HCT116 (cell line): ENCODE results near the gene SLIT1. TPM values are rescaled to one million over a fixed set of nuclear protein-coding genes. Genes with fewer than 3 reads are reported as not detected.

ENCODE experiments used
- ATAC-seq: fragments of 200-7000 bp; cut with Tn5 transposase; 2 replicates; pipeline ENCODE4 v1.9.1; 2020; ENCODE audit warnings: mild to moderate bottlenecking, moderate library complexity
- BruUV-seq: library from RNA; stranded (reverse); fragments of 400-500 nt; replicated peaks from 2 replicates; lab custom pipeline; 2021; lab: Mats Ljungman, UMichigan
- CTCF ChIA-PET: fragments of 300-600 bp; sonication (Branson Sonifier 250); formaldehyde crosslinking; loops from one replicate; lab custom pipeline; 2021; ENCODE audit warnings: antibody characterized with exemption; lab: Charles Lee
- POLR2A ChIA-PET: fragments of 300-600, 350-600 bp; sonication (Branson Sonifier 250); formaldehyde crosslinking; loops from one replicate; lab custom pipeline; 2021; ENCODE audit warnings: antibody characterized with exemption; lab: Charles Lee
- RAD21 ChIA-PET, 2 experiments: fragments of 300-600 bp; sonication (Branson Sonifier 250); formaldehyde crosslinking; loops; one replicate each; lab custom pipeline; 2023; ENCODE audit warnings: low total read pairs in 2 of 2; ENCODE audit not compliant: uncharacterized antibody in 2 of 2, unreplicated experiment in 2 of 2, low non-redundant PET in 1 of 2; lab: Charles Lee
- DNase-seq: peaks from one replicate; pipeline ENCODE4 v3.0.0-alpha.2; 2010; ENCODE audit warnings: low read depth, low spot score
- H2AFZ ChIP-seq: fragments of 200-600 bp; shearing (Covaris generic), sonication (generic); 2 replicates; pipeline ENCODE4 v1.6.1; 2017; ENCODE audit warnings: low read depth, mixed run types, mixed read lengths, antibody characterized with exemption, low read length; ENCODE audit not compliant: poor library complexity, severe bottlenecking
- H3K27ac ChIP-seq: 2 replicates; pipeline ENCODE4 v1.5.1; 2012; ENCODE audit warnings: low read depth, low read length
- H3K27me3 ChIP-seq: fragments of 200-600 bp; sonication (generic); 2 replicates; pipeline ENCODE4 v1.6.1; 2016; ENCODE audit warnings: mixed run types, low read length, mixed read lengths; ENCODE audit not compliant: insufficient read depth
- H3K36me3 ChIP-seq, 2 experiments: fragments of 200-500 bp in 1 of 2; fragments of 200-600 bp in 1 of 2; sonication (Bioruptor generic) in 1 of 2; sonication (generic) in 1 of 2; 2 replicates each; pipeline versions ENCODE4 v1.5.1 to v1.6.1; 2014 to 2016; ENCODE audit warnings: low read length in 2 of 2, inconsistent platforms in 1 of 2, mixed read lengths in 1 of 2, mixed run types in 1 of 2; ENCODE audit not compliant: insufficient read depth in 2 of 2, control insufficient read depth in 1 of 2
- H3K4me1 ChIP-seq, 2 experiments: fragments of 200-600 bp in 1 of 2; sonication (generic) in 1 of 2; 2 replicates each; pipeline versions ENCODE4 v1.5.1 to v1.6.1; 2012 to 2017; ENCODE audit warnings: low read length in 2 of 2, inconsistent platforms in 1 of 2, mild to moderate bottlenecking in 1 of 2, mixed read lengths in 1 of 2, mixed run types in 1 of 2, moderate library complexity in 1 of 2; ENCODE audit not compliant: insufficient read depth in 2 of 2, control insufficient read depth in 1 of 2
- H3K4me2 ChIP-seq: fragments of 200-600 bp; sonication (generic); 2 replicates; pipeline ENCODE4 v1.6.1; 2017; ENCODE audit warnings: mixed run types, low read length, mixed read lengths
- H3K4me3 ChIP-seq, 2 experiments: fragments of 200-600 bp in 1 of 2; sonication (generic) in 1 of 2; replicated peaks in 1 of 2; 2 replicates each; pipeline ENCODE4 v1.5.1; 2011 to 2016; ENCODE audit warnings: low read length in 2 of 2, control low read depth in 1 of 2, low read depth in 1 of 2, mild to moderate bottlenecking in 1 of 2, mixed read lengths in 1 of 2, mixed run types in 1 of 2
- H3K79me2 ChIP-seq: fragments of 200-600 bp; sonication (generic); 2 replicates; pipeline ENCODE4 v1.6.1; 2017; ENCODE audit warnings: mild to moderate bottlenecking, mixed run types, low read length, moderate library complexity, mixed read lengths; ENCODE audit not compliant: insufficient read depth
- H3K9ac ChIP-seq: fragments of 200-600 bp; sonication (generic); 2 replicates; pipeline ENCODE4 v1.6.1; 2016; ENCODE audit warnings: low read length, mixed read lengths
- H3K9me2 ChIP-seq: fragments of 200-600 bp; sonication (generic), shearing (Covaris generic); 2 replicates; pipeline ENCODE4 v1.6.1; 2017; ENCODE audit warnings: mixed run types, mild to moderate bottlenecking, moderate library complexity; ENCODE audit not compliant: insufficient read depth
- H3K9me3 ChIP-seq, 2 experiments: fragments of 200-500 bp in 1 of 2; fragments of 200-600 bp in 1 of 2; sonication (Bioruptor generic) in 1 of 2; sonication (generic) in 1 of 2; 2 replicates each; pipeline ENCODE4 v1.6.1; 2014 to 2017; ENCODE audit warnings: low read length in 2 of 2, mixed read lengths in 2 of 2, inconsistent platforms in 1 of 2, low read depth in 1 of 2, mild to moderate bottlenecking in 1 of 2, mixed run types in 1 of 2, moderate library complexity in 1 of 2; ENCODE audit not compliant: control insufficient read depth in 1 of 2, insufficient read depth in 1 of 2
- H4K20me1 ChIP-seq: fragments of 200-600 bp; sonication (generic), shearing (Covaris generic); 2 replicates; pipeline ENCODE4 v1.6.1; 2017; ENCODE audit warnings: mixed run types, mild to moderate bottlenecking, moderate library complexity; ENCODE audit not compliant: insufficient read depth
- CBX3 ChIP-seq: IDR thresholded peaks from 2 replicates; pipeline ENCODE4 v1.6.1; 2012; ENCODE audit warnings: low read depth
- CEBPB ChIP-seq: IDR thresholded peaks from 2 replicates; pipeline ENCODE4 v1.6.1; 2012; ENCODE audit warnings: low read depth
- EGR1 ChIP-seq: IDR thresholded peaks from 2 replicates; pipeline ENCODE4 v1.6.1; 2012; ENCODE audit warnings: low read depth
- ELF1 ChIP-seq: IDR thresholded peaks from 2 replicates; pipeline ENCODE4 v1.6.1; 2012; ENCODE audit warnings: low read depth, borderline replicate concordance
- EZH2 ChIP-seq: fragments of 200-600 bp; sonication (generic); IDR thresholded peaks from 2 replicates; pipeline ENCODE4 v1.6.1; 2017; ENCODE audit warnings: antibody characterized with exemption, mixed run types
- FOSL1 ChIP-seq: IDR thresholded peaks from 2 replicates; pipeline ENCODE4 v1.6.1; 2012; ENCODE audit warnings: low read depth
- JUND ChIP-seq: IDR thresholded peaks from 2 replicates; pipeline ENCODE4 v1.6.1; 2012
- POLR2A ChIP-seq: IDR thresholded peaks from 2 replicates; pipeline ENCODE4 v1.7.0; 2011; ENCODE audit warnings: borderline replicate concordance; ENCODE audit not compliant: insufficient read depth, insufficient read length; ENCODE audit errors: extremely low read depth
- POLR2AphosphoS5 ChIP-seq: IDR thresholded peaks from 2 replicates; pipeline ENCODE4 v1.6.1; 2011; ENCODE audit warnings: mild to moderate bottlenecking, low read depth, low read length, moderate library complexity
- RAD21 ChIP-seq: IDR thresholded peaks from 2 replicates; pipeline ENCODE4 v1.6.1; 2012; ENCODE audit warnings: low read depth, mild to moderate bottlenecking
- SIN3A ChIP-seq: IDR thresholded peaks from 2 replicates; pipeline ENCODE4 v1.6.1; 2012; ENCODE audit warnings: low read depth
- SRF ChIP-seq: IDR thresholded peaks from 2 replicates; pipeline ENCODE4 v1.6.1; 2012; ENCODE audit warnings: low read depth
- TCF7L2 ChIP-seq: IDR thresholded peaks from 2 replicates; pipeline ENCODE4 v1.7.0; 2011; ENCODE audit warnings: borderline replicate concordance, inconsistent platforms; ENCODE audit not compliant: insufficient read depth, insufficient read length; ENCODE audit errors: extremely low read depth
- YY1 ChIP-seq: IDR thresholded peaks from 2 replicates; pipeline ENCODE4 v1.6.1; 2011; ENCODE audit warnings: low read length, low read depth, moderate library complexity, mild to moderate bottlenecking; ENCODE audit not compliant: insufficient replicate concordance; ENCODE audit errors: extremely low read depth
- ZFX ChIP-seq: fragments of 450-650 bp; IDR thresholded peaks from 2 replicates; pipeline ENCODE4 v1.6.1; 2017
- intact Hi-C: fragments of 100-400 bp; cut with micrococcal nuclease; formaldehyde crosslinking; loops from 2 replicates; pipeline ENCODE4 v1.10.0; 2022
- total RNA-seq: library from RNA; stranded (reverse); gene quantifications from one replicate; pipeline ENCODE4 v1.2.1, GENCODE V29; 2021; ENCODE audit not compliant: unreplicated experiment

The SLIT1 gene
- total RNA-seq, 1 experiment from 2014 or later = 0.42 TPM

DNA sequence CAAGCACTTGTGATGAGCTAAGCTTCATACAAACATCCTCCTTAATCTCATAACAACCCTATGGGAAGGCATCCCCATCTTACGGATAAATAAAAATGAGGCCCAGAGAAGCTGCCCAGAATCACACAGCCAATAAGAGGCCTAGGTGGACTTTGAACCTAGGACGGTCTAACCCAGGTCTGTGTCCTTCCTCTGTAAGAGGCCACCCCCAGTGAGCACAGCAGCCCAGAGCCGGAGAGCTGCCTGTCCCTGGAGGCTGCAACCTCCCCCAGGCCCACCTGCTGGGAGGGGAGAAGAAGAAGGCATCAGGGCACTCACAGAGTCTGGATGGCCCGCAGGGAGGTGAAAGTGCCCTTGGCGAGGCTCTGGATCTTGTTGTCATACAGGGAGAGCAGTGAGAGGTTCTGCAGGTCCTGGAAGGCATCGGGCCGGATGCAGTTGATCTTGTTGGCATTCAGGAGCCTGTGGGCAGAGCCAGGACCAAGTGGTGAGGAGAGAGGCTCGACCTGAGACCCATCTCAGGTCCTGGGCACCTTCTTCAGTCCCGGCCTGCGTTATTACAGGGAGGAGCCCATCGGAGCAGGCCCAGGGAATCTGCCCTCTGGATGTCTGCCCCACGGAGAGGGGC is 129.6 kb downstream of the SLIT1 start (continued):
- TF ChIP-seq SRF = no peak
- no peak for TF ChIP-seq FOSL1
- no peak for TF ChIP-seq RAD21
- TF ChIP-seq, all 23 proteins: peak for 0

- CTCF ChIA-PET = no interaction called here
- TF ChIP-seq JUND (no peak), CEBPB (no peak), YY1 (no peak), POLR2A (no peak), EGR1 (no peak), CBX3 (no peak)
- TF ChIP-seq, all 23 proteins: peak for 0
Observed at GRCh38 chr10:97053276-97053675, 132.5 kb downstream of the SLIT1 start.

GRCh38 chr10:97050956-97051496 is 134.7 kb downstream of the SLIT1 start:
- Histone ChIP-seq H3K27me3 (peaks cover 7% of the 10 kb centered on the region; the same call in 1 of the 2 replicates), H3K27ac (no peak overlapping the region), H3K9me3 (no peaks in the 10 kb centered on the region), H3K4me2 (no peak overlapping the region), H3K36me3 (no peaks in the 10 kb centered on the region), H3K79me2 (no peaks in the 10 kb centered on the region), H3K4me3 (no peak overlapping the region), H2AFZ (no peak overlapping the region), H3K9ac (no peak overlapping the region), H3K9me2 (no peaks in the 10 kb centered on the region), H3K4me1 (no peaks in the 10 kb centered on the region), H4K20me1 (no peaks in the 10 kb centered on the region)
- intact Hi-C loops = no loop called here
- POLR2A ChIA-PET = no interaction called here
- RAD21 ChIA-PET = no interaction called here
- no peak for ATAC-seq
- TF ChIP-seq SIN3A = no peak
- TF ChIP-seq CBX3 = no peak
- TF ChIP-seq YY1 = no peak
- no peak for TF ChIP-seq EZH2
- TF ChIP-seq TCF7L2 = no peak
- no peak for TF ChIP-seq POLR2AphosphoS5
- no peak for TF ChIP-seq ELF1
- no peak for TF ChIP-seq ZFX
- BruUV-seq = no TSS peak
- DNase-seq = no peak
- CTCF ChIA-PET = interaction anchor here (1.1 to 1.7 kb wide), 4 partner anchors 14 to 26 kb away, joined by 3 to 6 read pairs (median 4); no protein-coding TSS in a partner anchor

More at GRCh38 chr10:97053276-97053675, 132.5 kb downstream of the SLIT1 start:
- H4K20me1 ChIP-seq = no peaks in the 10 kb centered on the region
- H3K4me1 ChIP-seq = no peaks in the 10 kb centered on the region
- H3K36me3 ChIP-seq = no peaks in the 10 kb centered on the region
- intact Hi-C loops = no loop called here
- no peak overlapping the region for H2AFZ ChIP-seq
- POLR2A ChIA-PET = no interaction called here
- ATAC-seq = no peak
- RAD21 ChIA-PET = no interaction called here
- no peak overlapping the region for H3K27ac ChIP-seq
- H3K27me3 ChIP-seq = peaks cover 7% of the 10 kb centered on the region; the same call in 1 of the 2 replicates
- no peak for DNase-seq
- H3K4me2 ChIP-seq = no peak overlapping the region
- H3K9me3 ChIP-seq = no peaks in the 10 kb centered on the region
- no peaks in the 10 kb centered on the region for H3K9me2 ChIP-seq
- BruUV-seq = no TSS peak
- no peak overlapping the region for H3K9ac ChIP-seq
- no peaks in the 10 kb centered on the region for H3K79me2 ChIP-seq
- no peak overlapping the region for H3K4me3 ChIP-seq
